Measurements from ENCODE around the gene PRUNE2. TPM values are rescaled to one million over a fixed set of nuclear protein-coding genes. Genes with fewer than 3 reads are reported as not detected.
A peak's percentile ranks its signal among the peaks of the same experiment; 100 is the strongest.

Gene PRUNE2
- polyA plus RNA-seq, 1 of the 3 experiments (the other 2 are of a cell fraction), result 13.0 TPM

DNA sequence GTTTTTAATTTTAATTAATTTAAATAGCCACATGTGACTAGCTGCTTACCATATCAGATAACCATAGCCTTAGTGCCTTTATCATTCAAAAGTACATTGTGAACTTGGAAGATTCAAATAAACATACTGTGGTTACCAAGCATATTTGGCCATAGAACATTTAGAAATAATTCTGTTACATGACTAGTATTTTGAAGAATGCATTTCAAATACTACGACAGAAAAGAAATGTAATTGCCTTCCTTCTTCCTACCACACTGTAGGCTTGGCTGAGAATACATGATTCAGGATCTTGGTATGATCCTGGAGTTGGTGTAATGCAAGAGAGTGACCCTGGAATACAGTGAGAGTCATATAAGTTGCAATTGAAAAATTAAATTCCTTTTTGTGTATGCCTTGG, 251.3 kb downstream of the PRUNE2 start (continued):
- TF ChIP-seq, protein P1, sequence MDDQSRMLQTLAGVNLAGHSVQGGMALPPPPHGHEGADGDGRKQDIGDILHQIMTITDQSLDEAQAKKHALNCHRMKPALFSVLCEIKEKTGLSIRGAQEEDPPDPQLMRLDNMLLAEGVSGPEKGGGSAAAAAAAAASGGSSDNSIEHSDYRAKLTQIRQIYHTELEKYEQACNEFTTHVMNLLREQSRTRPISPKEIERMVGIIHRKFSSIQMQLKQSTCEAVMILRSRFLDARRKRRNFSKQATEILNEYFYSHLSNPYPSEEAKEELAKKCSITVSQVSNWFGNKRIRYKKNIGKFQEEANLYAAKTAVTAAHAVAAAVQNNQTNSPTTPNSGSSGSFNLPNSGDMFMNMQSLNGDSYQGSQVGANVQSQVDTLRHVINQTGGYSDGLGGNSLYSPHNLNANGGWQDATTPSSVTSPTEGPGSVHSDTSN (IDR thresholded peaks at IDR 0.05), result peak; percentile 50; the same call in 1 of the 2 replicates
- TF ChIP-seq EP300 (IDR thresholded peaks at IDR 0.05; ENCODE audit: borderline replicate concordance in 1 of 2, low read depth in 1 of 2, low read length in 1 of 2) (peak; percentile 5 to 70; a peak in 3 of 4 replicates), GABPA (IDR thresholded peaks at IDR 0.05; ENCODE audit: low read depth) (no peak), FOXM1 (IDR thresholded peaks at IDR 0.05; ENCODE audit: low read depth) (0 out of 2 replicates have a peak, but pooled peaks have one; percentile 16), RCOR1 (IDR thresholded peaks at IDR 0.05; ENCODE audit: low read length) (no peak), FOXJ3 (CRISPR knock-in tag; IDR thresholded peaks at IDR 0.05) (no peak), RXRA (IDR thresholded peaks at IDR 0.05; ENCODE audit: borderline replicate concordance, low read depth) (peak; percentile 66; the same call in 1 of the 2 replicates), YY1 (IDR thresholded peaks at IDR 0.05; ENCODE audit: low read depth) (no peak), MXI1 (IDR thresholded peaks at IDR 0.05; ENCODE audit: low read depth, low read length) (no peak), EZH2phosphoT487 (IDR thresholded peaks at IDR 0.05; ENCODE audit: borderline replicate concordance, low read depth) (no peak), RFX5 (IDR thresholded peaks at IDR 0.05; ENCODE audit: low read length) (no peak), RAD21 (IDR thresholded peaks at IDR 0.05; ENCODE audit: low read length) (no peak)
- TF ChIP-seq, protein P2, sequence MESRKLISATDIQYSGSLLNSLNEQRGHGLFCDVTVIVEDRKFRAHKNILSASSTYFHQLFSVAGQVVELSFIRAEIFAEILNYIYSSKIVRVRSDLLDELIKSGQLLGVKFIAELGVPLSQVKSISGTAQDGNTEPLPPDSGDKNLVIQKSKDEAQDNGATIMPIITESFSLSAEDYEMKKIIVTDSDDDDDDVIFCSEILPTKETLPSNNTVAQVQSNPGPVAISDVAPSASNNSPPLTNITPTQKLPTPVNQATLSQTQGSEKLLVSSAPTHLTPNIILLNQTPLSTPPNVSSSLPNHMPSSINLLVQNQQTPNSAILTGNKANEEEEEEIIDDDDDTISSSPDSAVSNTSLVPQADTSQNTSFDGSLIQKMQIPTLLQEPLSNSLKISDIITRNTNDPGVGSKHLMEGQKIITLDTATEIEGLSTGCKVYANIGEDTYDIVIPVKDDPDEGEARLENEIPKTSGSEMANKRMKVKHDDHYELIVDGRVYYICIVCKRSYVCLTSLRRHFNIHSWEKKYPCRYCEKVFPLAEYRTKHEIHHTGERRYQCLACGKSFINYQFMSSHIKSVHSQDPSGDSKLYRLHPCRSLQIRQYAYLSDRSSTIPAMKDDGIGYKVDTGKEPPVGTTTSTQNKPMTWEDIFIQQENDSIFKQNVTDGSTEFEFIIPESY (IDR thresholded peaks at IDR 0.05; ENCODE audit: borderline replicate concordance, low read depth), result no peak
- TF ChIP-seq, protein P3, sequence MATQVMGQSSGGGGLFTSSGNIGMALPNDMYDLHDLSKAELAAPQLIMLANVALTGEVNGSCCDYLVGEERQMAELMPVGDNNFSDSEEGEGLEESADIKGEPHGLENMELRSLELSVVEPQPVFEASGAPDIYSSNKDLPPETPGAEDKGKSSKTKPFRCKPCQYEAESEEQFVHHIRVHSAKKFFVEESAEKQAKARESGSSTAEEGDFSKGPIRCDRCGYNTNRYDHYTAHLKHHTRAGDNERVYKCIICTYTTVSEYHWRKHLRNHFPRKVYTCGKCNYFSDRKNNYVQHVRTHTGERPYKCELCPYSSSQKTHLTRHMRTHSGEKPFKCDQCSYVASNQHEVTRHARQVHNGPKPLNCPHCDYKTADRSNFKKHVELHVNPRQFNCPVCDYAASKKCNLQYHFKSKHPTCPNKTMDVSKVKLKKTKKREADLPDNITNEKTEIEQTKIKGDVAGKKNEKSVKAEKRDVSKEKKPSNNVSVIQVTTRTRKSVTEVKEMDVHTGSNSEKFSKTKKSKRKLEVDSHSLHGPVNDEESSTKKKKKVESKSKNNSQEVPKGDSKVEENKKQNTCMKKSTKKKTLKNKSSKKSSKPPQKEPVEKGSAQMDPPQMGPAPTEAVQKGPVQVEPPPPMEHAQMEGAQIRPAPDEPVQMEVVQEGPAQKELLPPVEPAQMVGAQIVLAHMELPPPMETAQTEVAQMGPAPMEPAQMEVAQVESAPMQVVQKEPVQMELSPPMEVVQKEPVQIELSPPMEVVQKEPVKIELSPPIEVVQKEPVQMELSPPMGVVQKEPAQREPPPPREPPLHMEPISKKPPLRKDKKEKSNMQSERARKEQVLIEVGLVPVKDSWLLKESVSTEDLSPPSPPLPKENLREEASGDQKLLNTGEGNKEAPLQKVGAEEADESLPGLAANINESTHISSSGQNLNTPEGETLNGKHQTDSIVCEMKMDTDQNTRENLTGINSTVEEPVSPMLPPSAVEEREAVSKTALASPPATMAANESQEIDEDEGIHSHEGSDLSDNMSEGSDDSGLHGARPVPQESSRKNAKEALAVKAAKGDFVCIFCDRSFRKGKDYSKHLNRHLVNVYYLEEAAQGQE (IDR thresholded peaks at IDR 0.05; ENCODE audit: low read depth, low read length), result no peak

DNA sequence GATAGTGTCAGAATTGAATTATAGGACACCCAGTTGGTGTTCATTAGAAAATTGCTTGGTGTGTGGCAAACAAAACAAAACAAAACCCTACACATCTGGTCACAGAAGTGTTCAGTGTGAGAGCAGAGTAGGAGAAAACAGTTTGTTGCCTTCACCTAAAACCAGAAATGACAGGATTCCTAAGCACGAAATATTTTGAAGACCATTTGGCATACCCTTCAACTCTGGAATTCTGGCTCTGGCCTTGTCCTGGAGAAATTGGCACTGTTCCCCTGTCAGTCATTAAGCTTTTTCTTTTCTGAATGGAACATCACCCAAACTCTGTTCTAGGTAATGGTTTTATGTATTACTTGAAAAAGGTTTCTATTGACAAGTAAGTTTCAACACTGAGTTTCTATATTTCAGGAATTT, 251.9 kb downstream of the PRUNE2 start:
- CTCF ChIA-PET, result no interaction called here
- Histone ChIP-seq H3K9me3 (no peaks in the 10 kb centered on the region), H4K20me1 (ENCODE audit: insufficient read depth) (no peaks in the 10 kb centered on the region), H3K27me3 (ENCODE audit: insufficient read depth) (no peaks in the 10 kb centered on the region), H3K4me3 (ENCODE audit: low read depth in 2 of 2, low read length in 1 of 2) (no peak overlapping the region), H2AFZ (ENCODE audit: low read depth) (no peak overlapping the region), H3K9ac (peak overlapping the region; percentile 53), H3K79me2 (ENCODE audit: insufficient read depth) (no peaks in the 10 kb centered on the region), H3K36me3 (replicated peaks in 1 of 2; ENCODE audit: control insufficient read depth in 1 of 2, insufficient read depth in 2 of 2, low read length in 1 of 2) (no peaks in the 10 kb centered on the region), H3K4me2 (peak overlapping the region; percentile 58), H3K9me2 (no peaks in the 10 kb centered on the region), H3K4me1 (ENCODE audit: control insufficient read depth in 1 of 2, insufficient read depth in 2 of 2, low read depth in 1 of 2, low read length in 1 of 2) (peaks cover 0 to 60% of the 10 kb centered on the region in 2 experiments; a peak in 3 of 4 replicates), H3F3A (replicated peaks; ENCODE audit: insufficient read depth) (peaks cover 46% of the 10 kb centered on the region), H3K27ac (ENCODE audit: low read depth in 2 of 2, low read length in 1 of 2) (peak overlapping the region; percentile 70 to 91; a peak in 3 of 4 replicates)
- no peak for DNase-seq
- 0% methylated on average over 1 of the region's 1 CpG for WGBS (ENCODE audit: low lambda C conversion rate)
- POLR2A ChIA-PET, result no interaction called here
- TF ChIP-seq JUND (IDR thresholded peaks at IDR 0.05) (no peak; the same call in 1 of the 2 replicates), MEF2A (IDR thresholded peaks at IDR 0.05; ENCODE audit: borderline replicate concordance, low read depth) (no peak), RAD21 (IDR thresholded peaks at IDR 0.05; ENCODE audit: low read length) (no peak), TAF1 (IDR thresholded peaks at IDR 0.05; ENCODE audit: borderline replicate concordance, low read depth, low read length) (no peak), SIN3A (IDR thresholded peaks at IDR 0.05; ENCODE audit: borderline replicate concordance, low read depth, low read length) (no peak), RXRA (IDR thresholded peaks at IDR 0.05; ENCODE audit: borderline replicate concordance, low read depth) (no peak), TCF12 (IDR thresholded peaks at IDR 0.05) (peak; percentile 31; the same call in 1 of the 2 replicates), RCOR1 (IDR thresholded peaks at IDR 0.05; ENCODE audit: low read length) (no peak), FOSL2 (IDR thresholded peaks at IDR 0.05; ENCODE audit: borderline replicate concordance, low read depth) (peak; percentile 7; the same call in 1 of the 2 replicates), FOXJ3 (CRISPR knock-in tag; IDR thresholded peaks at IDR 0.05) (no peak), YY1 (IDR thresholded peaks at IDR 0.05; ENCODE audit: low read depth) (no peak)
- TF ChIP-seq, protein P4, sequence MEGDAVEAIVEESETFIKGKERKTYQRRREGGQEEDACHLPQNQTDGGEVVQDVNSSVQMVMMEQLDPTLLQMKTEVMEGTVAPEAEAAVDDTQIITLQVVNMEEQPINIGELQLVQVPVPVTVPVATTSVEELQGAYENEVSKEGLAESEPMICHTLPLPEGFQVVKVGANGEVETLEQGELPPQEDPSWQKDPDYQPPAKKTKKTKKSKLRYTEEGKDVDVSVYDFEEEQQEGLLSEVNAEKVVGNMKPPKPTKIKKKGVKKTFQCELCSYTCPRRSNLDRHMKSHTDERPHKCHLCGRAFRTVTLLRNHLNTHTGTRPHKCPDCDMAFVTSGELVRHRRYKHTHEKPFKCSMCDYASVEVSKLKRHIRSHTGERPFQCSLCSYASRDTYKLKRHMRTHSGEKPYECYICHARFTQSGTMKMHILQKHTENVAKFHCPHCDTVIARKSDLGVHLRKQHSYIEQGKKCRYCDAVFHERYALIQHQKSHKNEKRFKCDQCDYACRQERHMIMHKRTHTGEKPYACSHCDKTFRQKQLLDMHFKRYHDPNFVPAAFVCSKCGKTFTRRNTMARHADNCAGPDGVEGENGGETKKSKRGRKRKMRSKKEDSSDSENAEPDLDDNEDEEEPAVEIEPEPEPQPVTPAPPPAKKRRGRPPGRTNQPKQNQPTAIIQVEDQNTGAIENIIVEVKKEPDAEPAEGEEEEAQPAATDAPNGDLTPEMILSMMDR (IDR thresholded peaks at IDR 0.05), result no peak
- TF ChIP-seq, protein P5, sequence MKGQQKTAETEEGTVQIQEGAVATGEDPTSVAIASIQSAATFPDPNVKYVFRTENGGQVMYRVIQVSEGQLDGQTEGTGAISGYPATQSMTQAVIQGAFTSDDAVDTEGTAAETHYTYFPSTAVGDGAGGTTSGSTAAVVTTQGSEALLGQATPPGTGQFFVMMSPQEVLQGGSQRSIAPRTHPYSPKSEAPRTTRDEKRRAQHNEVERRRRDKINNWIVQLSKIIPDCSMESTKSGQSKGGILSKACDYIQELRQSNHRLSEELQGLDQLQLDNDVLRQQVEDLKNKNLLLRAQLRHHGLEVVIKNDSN (IDR thresholded peaks at IDR 0.05; ENCODE audit: borderline replicate concordance, low read depth), result no peak
